Stimulated activated CD8-positive, alpha-beta memory T cell treated with anti-CD3 and anti-CD28 coated beads, Interleukin-4, amount 100 ng/mL, for 24 hours (primary cell): Measurements from ENCODE around the gene RARG.
"Not testable (repeated sequence)": the region's sequence is repeated elsewhere in the genome, so short reads cannot be mapped to it uniquely, and the experiment has no call there.

Experiments used
- DNase-seq: peaks from one replicate; pipeline ENCODE4 v3.0.0-alpha.2; 2020; ENCODE audit warnings: low read depth

RARG gene

DNA sequence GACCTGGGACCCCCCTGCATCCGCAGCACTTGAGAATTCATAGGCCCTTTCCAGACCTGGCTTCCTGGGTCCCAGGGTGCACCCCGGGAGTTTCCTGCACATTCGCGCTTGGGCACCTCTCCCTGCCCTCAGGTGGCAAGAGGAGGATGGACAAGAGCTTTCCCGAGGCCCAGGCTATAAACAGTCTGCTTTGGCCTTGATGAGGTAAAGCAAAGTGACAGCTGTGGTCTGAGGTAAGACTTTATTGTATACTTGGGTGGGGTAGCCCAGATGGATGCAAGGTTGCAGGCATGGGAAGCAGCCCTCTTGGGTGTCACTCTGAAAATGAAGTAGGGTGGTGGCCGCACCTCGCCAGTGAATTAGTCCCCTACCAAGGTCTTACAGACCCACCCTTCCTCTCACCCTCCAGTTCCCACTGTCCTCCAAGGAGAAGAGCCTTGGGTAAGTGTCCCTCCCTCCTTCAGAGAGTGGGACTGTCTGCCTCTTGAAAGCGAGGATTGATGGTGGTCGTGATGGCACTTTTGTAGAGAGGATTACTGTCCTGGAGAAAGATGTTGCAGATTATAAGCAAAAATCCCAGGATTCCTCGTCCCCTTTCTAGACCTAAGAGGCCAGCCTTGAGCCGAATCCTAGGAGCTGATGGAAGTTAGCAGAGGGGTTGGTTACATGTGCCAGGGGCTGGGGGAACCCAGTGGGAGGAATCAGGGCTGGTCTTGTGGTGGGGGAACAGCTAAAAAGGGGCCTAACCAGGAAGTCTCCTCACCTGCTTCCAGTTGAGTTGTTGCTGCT, 40.7 kb downstream of the RARG start:
- DNase-seq = no peak

DNA sequence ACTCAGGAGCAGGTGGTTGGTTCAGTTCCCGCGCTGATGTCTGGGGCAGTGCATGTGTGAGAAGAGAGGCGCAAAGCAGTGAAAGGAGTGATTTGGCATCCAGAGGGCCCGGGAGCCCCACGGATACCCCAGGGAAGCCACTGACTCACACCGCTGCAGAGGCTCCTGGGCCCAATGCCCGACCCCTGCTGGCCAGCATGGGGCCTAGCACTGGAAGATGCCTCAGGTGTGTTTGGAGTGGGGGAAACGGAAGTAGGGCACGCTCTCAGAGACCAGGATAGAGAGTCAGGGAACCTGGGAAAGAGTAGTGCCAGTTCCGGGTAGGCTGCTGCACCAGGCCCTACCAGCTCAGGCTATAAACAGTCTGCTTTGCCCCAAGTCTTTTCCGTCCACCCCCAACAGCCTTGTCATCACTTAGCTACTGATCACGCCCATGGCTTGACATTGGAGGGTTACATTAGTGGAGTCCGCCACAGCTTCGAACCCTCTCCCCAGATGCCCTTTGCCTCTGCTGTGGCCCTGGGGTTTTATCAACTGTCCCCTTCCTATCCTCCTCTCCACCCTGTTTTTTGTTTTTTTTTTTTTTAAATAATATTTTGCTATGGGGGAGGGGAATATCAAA, 41.8 kb downstream of the RARG start:
- DNase-seq = no peak

DNA sequence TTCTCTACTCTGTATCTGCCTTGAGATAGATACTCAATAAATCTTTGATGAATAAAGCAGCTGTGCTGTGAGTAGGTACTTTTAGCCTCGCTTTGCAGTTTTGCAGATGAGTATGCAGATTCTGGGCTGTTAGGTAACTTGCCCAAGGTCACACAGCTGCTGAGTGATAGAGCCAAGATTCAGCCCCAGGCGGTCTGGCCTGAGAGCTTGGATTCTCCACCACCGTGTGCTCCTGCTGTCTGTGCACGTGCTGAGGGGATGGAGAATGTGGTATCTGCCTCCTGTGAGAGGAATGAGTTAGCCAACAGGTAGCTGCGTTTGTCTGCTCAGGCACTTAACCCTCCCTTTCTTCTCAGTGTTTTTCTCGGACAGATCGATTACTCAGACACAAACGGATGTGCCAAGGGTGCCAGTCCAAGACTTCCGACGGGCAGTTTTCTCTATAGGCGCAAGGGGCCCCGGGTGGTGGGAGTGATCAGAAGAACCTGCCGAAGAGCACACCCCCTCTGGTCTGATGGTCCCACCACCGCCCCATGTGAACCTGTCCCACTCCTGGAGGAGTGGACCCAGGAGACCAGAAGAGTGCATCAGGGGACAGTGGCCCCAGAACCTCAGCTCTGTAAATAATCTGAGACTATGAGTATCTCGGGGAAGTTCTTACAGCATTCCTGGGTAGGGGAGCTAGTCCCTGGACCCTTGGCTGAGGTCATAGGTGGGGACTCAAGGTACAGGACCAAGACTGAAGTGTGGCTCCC, 44.7 kb downstream of the RARG start:
- DNase-seq = no peak

DNA sequence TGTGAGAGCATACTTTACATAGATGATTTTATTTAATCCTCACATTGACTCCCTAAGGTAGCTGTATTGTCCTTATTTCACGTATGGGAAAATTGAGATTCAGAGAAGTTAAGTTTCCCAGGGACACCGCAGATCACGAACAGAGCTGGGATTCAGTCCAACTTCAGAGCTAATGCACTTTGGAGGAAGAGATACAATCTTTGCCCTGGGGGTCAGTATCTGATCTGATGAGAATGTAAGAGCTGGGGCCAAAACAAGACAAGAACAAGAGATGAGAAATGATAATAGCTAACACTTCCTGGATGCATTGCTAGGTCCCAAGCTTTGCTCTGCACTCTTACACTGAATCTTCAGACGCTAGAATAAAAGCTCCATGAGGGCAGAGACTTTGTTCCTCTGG, 45.3 kb downstream of the RARG start:
- DNase-seq = no peak

DNA sequence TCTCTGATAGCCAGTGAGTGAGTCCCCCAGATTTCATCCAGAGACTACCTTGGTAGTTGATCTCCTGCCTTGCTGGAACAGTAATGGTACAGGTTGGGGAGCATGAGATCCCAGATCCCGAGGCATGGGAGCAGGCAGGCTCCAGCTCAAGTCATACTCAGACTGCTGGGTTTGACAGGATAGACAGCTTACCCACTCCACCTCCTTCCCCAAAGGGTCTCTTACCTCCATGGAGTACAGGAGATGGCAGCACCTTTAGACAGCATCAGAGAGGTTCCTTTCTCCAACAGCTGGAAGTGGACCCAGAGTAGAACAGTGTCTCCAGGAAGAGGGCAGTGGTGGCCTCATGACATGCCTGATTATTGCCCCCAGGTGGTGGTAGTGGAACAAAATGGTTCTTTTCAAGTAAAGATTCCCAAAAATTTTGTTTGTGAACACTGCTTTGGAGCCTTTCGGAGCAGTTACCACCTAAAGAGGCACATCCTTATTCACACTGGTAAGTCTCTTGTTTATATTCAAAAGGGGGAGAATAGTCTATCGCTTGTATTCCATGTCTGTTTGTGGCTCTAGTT, 46.3 kb downstream of the RARG start:
- DNase-seq = no peak

DNA sequence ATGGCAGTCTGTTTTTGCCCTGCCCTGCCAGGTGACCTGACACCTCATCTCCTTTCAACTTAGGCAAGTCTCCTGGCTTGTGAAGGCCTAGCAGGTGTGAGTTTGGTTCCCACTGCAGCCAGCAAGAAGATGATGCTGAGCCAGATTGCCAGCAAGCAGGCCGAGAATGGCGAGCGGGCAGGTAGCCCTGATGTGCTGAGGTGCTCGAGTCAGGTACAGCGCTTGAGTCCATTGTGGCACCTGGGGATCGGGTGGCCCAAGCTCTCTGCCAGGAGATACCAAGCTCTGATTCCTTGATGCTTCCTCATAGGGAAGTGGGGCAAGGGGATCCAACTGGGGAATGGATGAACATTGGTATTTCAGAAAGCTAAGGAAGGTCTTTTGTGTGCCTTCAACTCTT, 47.2 kb downstream of the RARG start:
- no peak for DNase-seq

DNA sequence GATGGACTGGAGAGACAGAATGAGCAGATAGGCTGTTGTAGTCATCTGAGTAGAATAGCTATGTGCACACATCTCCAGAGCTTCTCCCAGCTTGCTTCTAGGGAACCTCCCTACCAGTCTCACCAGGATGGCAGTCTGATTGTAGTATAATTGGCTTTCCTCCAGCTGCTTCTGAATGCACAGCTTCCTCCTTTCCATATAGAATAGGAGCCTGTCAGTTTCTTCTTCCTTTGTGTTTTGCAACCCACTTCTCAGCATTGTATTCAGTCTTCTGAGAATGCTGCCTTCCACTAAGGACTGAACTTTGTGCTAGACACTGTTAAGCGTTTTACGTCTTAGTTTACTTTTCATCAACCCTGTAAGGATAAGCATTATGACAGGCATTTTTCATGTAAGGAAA, 49.1 kb downstream of the RARG start:
- no peak for DNase-seq

DNA sequence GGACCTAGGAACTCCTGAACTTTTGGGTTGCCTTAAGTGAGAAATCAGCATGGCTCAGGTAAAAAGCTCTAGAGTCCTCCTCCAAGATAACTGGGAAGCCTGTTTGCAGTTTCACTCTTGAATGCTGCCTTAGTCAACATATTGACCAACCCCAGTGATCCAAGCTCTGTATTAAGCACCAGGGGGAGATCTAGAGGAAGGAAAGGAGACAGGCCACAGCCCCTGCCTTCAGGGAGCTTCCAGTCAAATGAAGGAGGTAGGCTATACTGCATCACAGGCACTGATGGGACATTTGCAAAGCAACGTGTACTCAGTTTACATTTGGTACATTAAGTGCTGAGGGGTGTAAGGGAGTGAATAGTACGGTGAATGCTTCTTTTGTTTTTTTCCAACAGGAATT, 50.1 kb downstream of the RARG start:
- DNase-seq = no peak

DNA sequence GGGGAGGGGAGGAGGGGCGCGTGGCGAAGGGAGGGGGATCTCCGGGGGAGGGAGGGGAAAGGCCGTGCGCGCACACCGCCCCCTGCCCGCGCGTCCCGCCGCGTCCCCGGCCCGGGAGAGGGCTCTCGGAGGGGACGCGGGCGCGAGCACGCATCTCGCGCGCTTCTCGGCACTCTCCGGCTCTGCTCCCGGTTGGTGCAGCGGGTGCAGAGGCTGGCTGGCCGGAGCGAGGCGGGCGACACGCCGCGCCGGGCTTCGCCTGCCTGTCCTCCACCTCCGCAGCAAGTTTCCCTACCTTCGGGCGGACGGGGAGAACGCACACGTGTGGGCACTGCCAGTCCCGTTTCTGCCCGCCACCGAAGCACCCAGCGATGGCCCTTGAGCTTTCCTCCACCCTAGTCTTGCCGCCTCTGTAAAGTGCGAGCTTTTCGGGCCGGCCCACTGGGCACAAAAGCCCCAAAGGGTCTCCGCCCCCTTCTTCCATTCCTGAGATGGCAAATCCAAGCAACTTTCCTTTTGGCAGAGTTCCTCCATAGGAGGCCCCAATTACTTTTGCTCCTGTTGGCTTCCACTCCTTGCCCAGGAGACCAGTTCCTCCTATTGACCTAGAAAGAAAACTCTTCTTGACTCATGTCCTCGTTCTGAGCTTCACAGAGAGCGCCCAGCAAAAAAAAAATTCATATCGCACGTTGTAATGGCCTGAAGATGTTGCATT, 50.9 kb downstream of the RARG start:
- DNase-seq = peak; percentile 64

DNA sequence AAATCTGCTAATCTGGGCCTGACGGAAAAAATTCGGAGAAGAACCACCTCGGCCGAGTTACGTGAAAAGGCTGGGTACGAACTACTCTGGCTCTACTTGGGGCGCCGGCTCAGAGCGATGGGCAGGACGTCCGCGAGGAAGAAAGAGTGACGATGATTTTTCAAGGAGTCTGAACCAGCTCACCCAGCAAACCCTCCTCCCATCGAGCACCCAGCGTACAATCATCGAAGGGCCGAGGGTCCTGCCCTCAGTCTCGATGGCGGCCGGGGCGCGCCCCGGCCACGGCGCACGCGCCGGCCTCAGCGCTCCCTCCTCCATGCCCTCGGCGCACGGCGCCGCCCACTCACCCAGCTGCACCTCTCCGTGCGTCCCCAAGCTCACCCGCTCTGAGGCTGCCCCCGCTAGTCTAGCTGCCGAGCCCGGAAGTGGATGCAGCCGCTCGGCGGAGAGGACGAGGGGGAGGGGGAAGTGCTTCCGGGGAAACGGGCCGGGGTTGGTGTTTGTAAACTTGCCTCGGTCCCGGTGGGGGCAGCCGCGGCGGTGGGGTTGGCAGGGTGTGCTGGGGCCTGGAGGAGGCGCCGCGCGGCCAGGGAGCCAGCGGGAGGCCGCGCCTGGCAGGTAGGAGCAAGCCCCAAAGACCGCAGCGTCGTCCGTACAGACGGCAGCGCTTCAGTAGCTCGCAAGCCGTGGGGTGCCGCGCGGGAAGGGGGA, 51.6 kb downstream of the RARG start, which contains the start of the genes CSAD and ZNF740:
Gene CSAD, minus strand, starts transcription at position 706 of the 711 bp plus-strand sequence. CDS start 7,455 bp downstream, outside the sequence.
Gene ZNF740, plus strand, starts transcription at position 503 of the 711 bp plus-strand sequence. CDS start 1,262 bp downstream, outside the sequence.
- DNase-seq = peak; percentile 96

DNA sequence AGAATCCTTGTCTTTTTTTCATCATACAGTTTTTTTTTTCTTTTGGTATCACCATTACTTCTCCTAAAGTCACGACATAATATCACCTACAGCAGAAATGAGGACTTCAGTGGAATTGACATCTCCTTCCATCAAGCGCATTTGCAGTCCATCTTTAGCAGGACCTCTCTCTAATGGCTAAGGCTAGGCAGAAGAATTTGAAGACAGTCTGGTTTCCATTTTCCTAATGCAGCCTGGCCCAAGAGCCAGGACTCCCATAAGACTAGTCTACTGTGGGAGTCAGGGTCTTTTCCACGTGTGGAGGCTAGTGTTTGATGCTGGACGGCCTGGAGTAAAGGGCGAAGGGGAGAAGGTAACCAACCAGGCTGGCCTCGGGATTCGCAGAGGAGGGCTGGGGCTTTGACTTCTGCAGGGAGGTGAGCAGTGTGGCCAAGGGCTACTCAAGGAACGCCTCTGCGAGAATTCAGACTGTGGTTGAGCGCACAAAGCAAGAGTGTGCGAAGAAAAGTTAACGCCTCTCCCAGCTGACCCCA, 52.3 kb downstream of the RARG start:
- DNase-seq = no peak

DNA sequence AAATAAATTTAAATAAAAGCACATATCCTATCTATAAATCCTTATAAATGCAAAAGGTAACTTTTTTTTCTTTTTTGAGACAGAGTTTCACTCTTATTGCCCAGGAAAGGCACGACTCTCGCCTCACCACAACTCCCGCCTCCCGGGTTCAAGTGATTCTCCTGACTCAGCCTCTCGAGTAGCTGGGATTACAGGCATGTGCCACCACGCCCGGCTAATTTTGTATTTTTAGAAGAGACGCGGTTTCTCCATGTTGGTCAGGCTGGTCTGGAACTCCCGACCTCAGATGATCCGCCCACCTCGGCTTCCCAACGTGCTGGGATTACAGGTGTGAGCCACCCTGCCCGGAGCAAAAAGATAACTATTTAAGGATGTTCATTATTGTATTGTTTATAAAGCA, 53.2 kb downstream of the RARG start:
- DNase-seq = not testable (repeated sequence)

DNA sequence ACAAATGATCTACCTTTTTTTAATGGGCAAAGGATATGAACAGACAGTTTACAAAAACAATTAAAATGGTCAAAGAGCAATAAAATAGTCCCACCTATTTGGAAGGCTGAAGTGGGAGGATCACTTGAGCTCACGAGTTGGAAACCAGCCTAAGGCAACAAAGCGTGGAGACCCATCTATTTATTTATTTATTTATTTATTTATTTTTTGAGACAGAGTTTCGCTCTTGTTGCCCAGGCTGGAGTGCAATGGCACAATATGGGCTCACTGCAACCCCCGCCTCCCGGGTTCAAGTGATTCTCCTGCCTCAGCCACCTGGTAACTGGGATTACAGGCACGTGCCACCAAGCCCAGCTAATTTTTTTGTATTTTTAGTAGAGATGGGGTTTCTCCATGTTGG, 54.6 kb downstream of the RARG start:
- not testable (repeated sequence) for DNase-seq

DNA sequence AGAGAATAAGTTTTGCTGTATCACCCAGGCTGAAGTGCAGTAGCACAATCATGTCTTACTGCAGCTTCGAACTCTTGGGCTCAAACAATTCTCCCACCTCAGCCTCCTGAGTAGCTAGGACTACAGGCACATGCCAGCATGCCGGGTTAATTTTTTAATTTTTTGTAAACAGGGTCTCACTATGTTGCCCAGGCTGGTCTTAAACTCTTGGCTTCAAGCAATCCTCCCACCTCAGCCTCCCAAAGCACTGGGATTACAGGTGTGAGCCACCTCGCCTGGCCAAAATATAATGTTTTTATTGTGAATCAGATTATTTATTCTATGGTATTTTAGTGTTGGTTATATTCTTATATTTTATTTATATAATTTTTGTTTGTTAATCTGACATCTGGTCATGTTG, 55.3 kb downstream of the RARG start:
- no peak for DNase-seq

DNA sequence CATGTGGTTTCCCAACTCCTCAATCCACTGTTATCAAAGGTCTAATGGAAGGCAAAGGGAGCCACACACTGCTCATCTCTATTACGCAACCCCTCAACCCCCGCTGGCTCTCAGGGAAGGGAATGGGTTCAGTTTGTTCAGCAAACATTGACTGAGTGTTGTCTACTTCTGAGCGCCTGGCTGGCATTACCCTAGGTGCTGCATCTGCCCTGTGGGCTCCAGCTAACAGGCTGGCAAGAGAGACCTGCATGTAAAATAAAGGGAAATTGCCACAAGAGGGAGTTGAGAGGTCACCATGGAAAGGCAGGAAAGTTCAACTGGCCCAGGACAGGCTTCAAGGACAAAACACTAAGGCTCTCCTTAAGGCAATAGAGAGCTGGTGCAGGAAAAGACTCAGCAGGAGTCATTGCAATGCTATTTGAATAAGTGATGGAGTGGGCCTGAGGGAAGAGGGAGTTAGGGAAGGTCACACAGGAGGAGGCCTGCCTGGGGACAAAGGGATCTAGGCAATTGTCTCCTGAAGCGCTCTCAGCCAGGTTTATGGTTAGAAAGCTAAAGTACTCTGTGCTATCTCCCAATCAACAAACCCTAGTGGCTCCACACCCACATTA, 57.0 kb downstream of the RARG start:
- DNase-seq = no peak

DNA sequence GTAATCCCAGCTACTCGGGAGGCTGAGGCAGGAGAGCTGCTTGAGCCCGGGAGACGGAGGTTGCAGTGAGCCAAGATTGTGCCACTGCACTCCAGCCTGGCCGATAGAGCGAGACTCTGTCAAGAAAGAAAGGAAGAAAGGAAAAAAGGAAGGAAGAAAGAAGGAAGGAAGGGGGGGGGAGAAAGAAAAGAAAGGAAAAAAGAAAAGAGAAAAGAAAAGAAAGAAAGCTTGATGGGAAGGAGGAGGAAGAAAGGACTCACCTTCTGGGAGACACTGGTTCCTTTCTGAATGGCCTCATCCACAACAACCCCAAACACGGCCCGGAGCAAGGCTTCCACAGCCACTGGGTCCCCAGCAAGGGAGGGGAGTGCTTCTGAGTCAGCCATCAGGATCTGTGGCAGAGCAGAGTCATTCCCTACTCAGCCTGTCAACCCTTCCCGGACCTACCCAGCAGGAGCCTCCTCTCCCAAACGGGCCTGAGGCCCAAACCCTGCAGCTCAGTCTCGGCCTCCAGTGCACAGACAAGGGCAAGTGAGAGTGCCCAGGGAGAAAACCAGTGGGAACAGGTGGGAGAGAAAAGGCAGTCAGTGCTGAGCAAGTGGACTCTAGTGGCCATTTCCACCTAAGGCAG, 58.8 kb downstream of the RARG start:
- no peak for DNase-seq

DNA sequence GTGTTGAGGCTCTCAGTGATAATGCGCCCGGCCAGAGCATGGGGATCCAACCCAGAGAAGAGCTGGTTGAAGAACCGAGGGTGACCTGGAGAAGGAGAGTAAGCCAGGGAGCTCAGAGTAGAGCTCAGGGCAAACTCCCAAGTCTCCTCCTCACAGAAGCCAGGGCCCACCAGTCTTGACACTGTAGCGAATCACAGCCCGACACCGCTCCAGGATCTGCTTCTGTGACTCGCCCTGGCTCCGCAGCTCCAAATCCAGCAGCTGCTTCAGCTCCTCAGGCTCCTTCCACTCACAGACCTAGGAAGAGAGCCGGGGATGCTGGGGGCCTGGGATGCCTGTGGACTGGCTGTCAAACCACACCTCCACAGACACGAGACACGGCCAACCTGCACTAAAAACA, 59.7 kb downstream of the RARG start:
- DNase-seq = no peak

DNA sequence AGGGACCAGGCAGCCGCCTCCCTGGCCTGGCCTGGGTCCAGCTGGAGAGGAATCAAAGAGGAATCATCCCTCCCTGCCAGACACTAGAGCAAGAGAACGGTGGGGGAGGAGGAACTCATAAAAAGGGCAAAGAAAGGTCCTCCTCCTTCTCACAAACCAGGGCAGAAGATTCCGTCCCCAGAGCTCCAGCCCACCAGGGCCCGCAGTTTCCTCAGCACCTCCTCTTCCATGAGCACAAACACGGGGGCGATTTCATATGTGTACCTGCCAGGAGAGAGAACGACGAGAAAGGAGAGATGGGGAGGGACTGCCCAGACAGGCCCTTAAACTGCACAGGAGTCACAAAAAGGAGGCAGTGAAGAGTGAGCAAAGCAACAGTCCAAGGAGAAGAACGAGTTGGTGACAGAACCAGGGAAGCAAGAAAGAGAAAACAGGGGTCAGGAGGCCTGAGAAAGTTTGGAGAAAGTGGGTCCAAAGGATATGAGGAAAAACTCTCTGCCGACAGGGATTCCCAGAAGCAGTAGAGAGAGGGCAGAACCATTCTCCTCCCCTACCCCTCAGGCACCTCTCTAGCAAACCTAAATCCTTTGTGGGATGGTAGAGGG, 60.2 kb downstream of the RARG start:
- DNase-seq = no peak

DNA sequence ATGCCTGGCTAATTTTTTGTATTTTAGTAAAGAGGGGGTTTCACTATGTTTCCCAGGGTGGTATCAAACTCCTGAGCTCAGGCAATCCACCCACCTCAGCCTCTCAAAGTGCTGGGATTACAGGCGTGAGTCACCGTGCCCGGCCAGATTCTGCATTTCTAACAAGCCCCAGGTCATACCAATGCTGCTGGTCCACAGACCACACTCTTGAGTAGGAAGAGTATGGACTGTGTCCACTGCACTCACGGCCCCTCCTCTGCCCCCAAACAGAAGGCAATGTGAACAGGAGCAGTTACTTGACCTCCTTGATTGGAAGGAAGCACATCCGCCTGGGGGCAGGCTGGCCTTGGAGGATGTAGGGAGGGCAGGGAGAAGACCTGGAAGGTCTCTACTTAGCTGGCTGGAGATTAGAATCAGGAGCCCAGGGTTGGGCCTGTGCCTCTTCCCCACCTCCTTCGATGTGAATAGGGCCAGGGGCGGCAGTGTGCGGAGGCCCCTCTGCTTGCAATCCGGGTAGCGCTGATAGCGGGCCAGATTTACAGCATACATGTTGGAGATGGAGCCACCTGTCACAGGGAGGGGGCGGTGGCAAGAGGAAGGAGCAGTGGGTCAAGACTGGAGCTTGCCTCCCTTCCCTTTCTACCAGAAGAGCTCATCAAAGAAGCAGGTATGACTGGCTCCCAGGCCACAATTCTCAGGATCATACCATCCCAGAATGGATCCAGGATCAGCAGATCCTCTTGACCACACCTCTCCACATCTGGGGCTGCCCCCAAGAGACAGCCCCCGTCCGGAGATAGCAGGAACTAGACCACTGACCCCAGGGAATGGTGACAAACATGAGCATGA, 60.9 kb downstream of the RARG start:
- DNase-seq = no peak
